ENCODE measurements around the gene GRM6.

The GRM6 gene

GRCh38 chr5:178994580-178995340 lies at the start of gene GRM6:
GRM6 (minus strand) TSS chr5:178995320; CDS start chr5:178994944, 376 bp downstream.
- DNase-seq = no peak

GRCh38 chr5:179044765-179045164 lies 49.6 kb upstream of the GRM6 start:
- no peak for DNase-seq

- DNase-seq = no peak
Measured at GRCh38 chr5:179033004-179033580, 38.0 kb upstream of the GRM6 start.

- DNase-seq = peak; percentile 64 to 96 (median 88)
Measured at GRCh38 chr5:179023528-179024189, 28.5 kb upstream of the GRM6 start, which contains the start of gene ZNF879. ZNF879 (plus strand) TSS chr5:179023804; CDS start chr5:179025005, 1,201 bp downstream.

GRCh38 chr5:179008667-179009066 lies 13.5 kb upstream of the GRM6 start:
- no peak for DNase-seq

- no peak for DNase-seq
Measured at GRCh38 chr5:179006564-179006963, 11.4 kb upstream of the GRM6 start.

GRCh38 chr5:178998441-178998840 lies 3.3 kb upstream of the GRM6 start:
- DNase-seq = no peak

- no peak for DNase-seq
Measured at GRCh38 chr5:178997191-178997590, 2.1 kb upstream of the GRM6 start.

GRCh38 chr5:178996156-178996555 lies 1.0 kb upstream of the GRM6 start:
- no peak for DNase-seq

GRCh38 chr5:178995341-178995690 lies 196 bp upstream of the GRM6 start:
- no peak for DNase-seq

GRCh38 chr5:178993955-178994579 lies 1.1 kb downstream of the GRM6 start:
- no peak for DNase-seq

GRCh38 chr5:178993236-178993765 lies 1.8 kb downstream of the GRM6 start:
- DNase-seq = no peak

- DNase-seq = no peak
Measured at GRCh38 chr5:178992291-178992895, 2.7 kb downstream of the GRM6 start.

- no peak for DNase-seq
Measured at GRCh38 chr5:178991190-178992145, 3.7 kb downstream of the GRM6 start.

- no peak for DNase-seq
Measured at GRCh38 chr5:178990491-178990890, 4.6 kb downstream of the GRM6 start.

- DNase-seq = no peak
Measured at GRCh38 chr5:178989311-178989710, 5.8 kb downstream of the GRM6 start.

GRCh38 chr5:178988436-178989220 lies 6.5 kb downstream of the GRM6 start:
- no peak for DNase-seq

- no peak for DNase-seq
Measured at GRCh38 chr5:178986326-178986960, 8.7 kb downstream of the GRM6 start.

All from amygdala (tissue), 56 donors.